H9 (cell line): ENCODE data around the gene BBX. TPM values are rescaled to one million over a fixed set of nuclear protein-coding genes. Genes with fewer than 3 reads are reported as not detected.

ENCODE experiments used
- DNase-seq: peaks from one replicate; pipeline ENCODE4 v3.0.0-alpha.2; 2017
- H2AFZ ChIP-seq: one replicate; pipeline ENCODE4 v1.6.1; 2013; ENCODE audit warnings: mild to moderate bottlenecking, low read length, control low read depth, moderate library complexity
- H2AK5ac ChIP-seq: 2 replicates; pipeline ENCODE4 v1.6.1; 2013; ENCODE audit warnings: low read length, control low read depth, mixed read lengths; ENCODE audit not compliant: insufficient read length
- H2BK120ac ChIP-seq: one replicate; pipeline ENCODE4 v1.6.1; 2013; ENCODE audit warnings: low read depth, mild to moderate bottlenecking, low read length, control low read depth, inconsistent platforms; ENCODE audit not compliant: poor library complexity, severe bottlenecking
- H2BK12ac ChIP-seq: 2 replicates; pipeline ENCODE4 v1.6.1; 2013; ENCODE audit warnings: low read length, control low read depth, mixed read lengths, low read depth; ENCODE audit not compliant: insufficient read length
- H2BK15ac ChIP-seq: 2 replicates; pipeline ENCODE4 v1.6.1; 2013; ENCODE audit warnings: low read depth, low read length, control low read depth
- H2BK20ac ChIP-seq: one replicate; pipeline ENCODE4 v1.6.1; 2013; ENCODE audit warnings: low read depth, mild to moderate bottlenecking, low read length, control low read depth, inconsistent platforms; ENCODE audit not compliant: poor library complexity, severe bottlenecking
- H2BK5ac ChIP-seq: 2 replicates; pipeline ENCODE4 v1.6.1; 2013; ENCODE audit warnings: low read length, control low read depth, mixed read lengths; ENCODE audit not compliant: insufficient read length
- H3K14ac ChIP-seq: 2 replicates; pipeline ENCODE4 v1.6.1; 2013; ENCODE audit warnings: low read length, control low read depth; ENCODE audit not compliant: insufficient read depth
- H3K18ac ChIP-seq: 2 replicates; pipeline ENCODE4 v1.6.1; 2013; ENCODE audit warnings: low read depth, mild to moderate bottlenecking, mixed read lengths, low read length, control low read depth; ENCODE audit not compliant: insufficient read length
- H3K23ac ChIP-seq: 2 replicates; pipeline ENCODE4 v1.6.1; 2013; ENCODE audit warnings: low read length, control low read depth, mixed read lengths, low read depth; ENCODE audit not compliant: insufficient read length
- H3K23me2 ChIP-seq: 2 replicates; pipeline ENCODE4 v1.6.1; 2013; ENCODE audit warnings: low read depth, mild to moderate bottlenecking, mixed read lengths, low read length, control low read depth; ENCODE audit not compliant: insufficient read length, poor library complexity, severe bottlenecking
- H3K27ac ChIP-seq: 2 replicates; pipeline ENCODE4 v1.5.1; 2013; ENCODE audit warnings: low read length, control low read depth, mixed read lengths, low read depth; ENCODE audit not compliant: insufficient read length
- H3K27me3 ChIP-seq: 2 replicates; pipeline ENCODE4 v1.6.1; 2013; ENCODE audit warnings: low read length, control low read depth, inconsistent platforms; ENCODE audit not compliant: insufficient read depth
- H3K4ac ChIP-seq: 2 replicates; pipeline ENCODE4 v1.6.1; 2013; ENCODE audit warnings: low read depth, mild to moderate bottlenecking, control low read depth, inconsistent platforms, low read length, moderate library complexity
- H3K4me1 ChIP-seq: 2 replicates; pipeline ENCODE4 v1.6.1; 2013; ENCODE audit warnings: low read length, control low read depth, inconsistent platforms; ENCODE audit not compliant: insufficient read depth
- H3K4me2 ChIP-seq: 2 replicates; pipeline ENCODE4 v1.6.1; 2013; ENCODE audit warnings: low read length, control low read depth, mixed read lengths; ENCODE audit not compliant: insufficient read length, insufficient read depth
- H3K56ac ChIP-seq: 2 replicates; pipeline ENCODE4 v1.6.1; 2013; ENCODE audit warnings: low read depth, mild to moderate bottlenecking, mixed read lengths, low read length, control low read depth; ENCODE audit not compliant: insufficient read length
- H3K79me1 ChIP-seq: 2 replicates; pipeline ENCODE4 v1.6.1; 2013; ENCODE audit warnings: low read depth, mild to moderate bottlenecking, moderate library complexity, low read length, control low read depth, inconsistent platforms; ENCODE audit not compliant: insufficient read depth, poor library complexity, severe bottlenecking
- H3K79me2 ChIP-seq: 2 replicates; pipeline ENCODE4 v1.6.1; 2013; ENCODE audit warnings: low read length, control low read depth, inconsistent platforms; ENCODE audit not compliant: insufficient read depth
- H3K9ac ChIP-seq: 2 replicates; pipeline ENCODE4 v1.6.1; 2013; ENCODE audit warnings: low read length, control low read depth, mixed read lengths; ENCODE audit not compliant: insufficient read length; ENCODE audit errors: extremely low read depth
- H3K9me3 ChIP-seq: one replicate; pipeline ENCODE4 v1.6.1; 2013; ENCODE audit warnings: low read depth, low read length, inconsistent platforms; ENCODE audit not compliant: control insufficient read depth
- H3T11ph ChIP-seq: one replicate; pipeline ENCODE4 v1.6.1; 2013; ENCODE audit warnings: mild to moderate bottlenecking, low read length, control low read depth, inconsistent platforms
- H4K20me1 ChIP-seq: one replicate; pipeline ENCODE4 v1.6.1; 2013; ENCODE audit not compliant: control insufficient read depth, insufficient read length, insufficient read depth
- H4K5ac ChIP-seq: 2 replicates; pipeline ENCODE4 v1.6.1; 2013; ENCODE audit warnings: low read depth, mild to moderate bottlenecking, mixed read lengths, low read length, control low read depth; ENCODE audit not compliant: insufficient read length
- H4K8ac ChIP-seq: replicated peaks from 2 replicates; pipeline ENCODE4 v1.6.1; 2013; ENCODE audit warnings: low read length, control low read depth, mixed read lengths, low read depth; ENCODE audit not compliant: insufficient read length
- H4K91ac ChIP-seq: 2 replicates; pipeline ENCODE4 v1.6.1; 2013; ENCODE audit warnings: low read depth, mild to moderate bottlenecking, moderate library complexity, mixed read lengths, low read length, control low read depth; ENCODE audit not compliant: insufficient read length
- H3K27ac Mint-ChIP-seq, 3 experiments: 2 replicates in 2 of 3; 3 replicates in 1 of 3; pipeline ENCODE4 v1.8.0; 2020 to 2021; ENCODE audit warnings: mixed read lengths in 3 of 3, mild to moderate bottlenecking in 1 of 3, moderate library complexity in 1 of 3
- H3K27me3 Mint-ChIP-seq: 2 replicates; pipeline ENCODE4 v1.8.0; 2021; ENCODE audit warnings: low read depth, mild to moderate bottlenecking, moderate library complexity, mixed read lengths
- H3K36me3 Mint-ChIP-seq, 3 experiments: 2 replicates in 2 of 3; 3 replicates in 1 of 3; pipeline ENCODE4 v1.8.0; 2020 to 2021; ENCODE audit warnings: low read depth in 3 of 3, mixed read lengths in 3 of 3; ENCODE audit not compliant: insufficient read depth in 1 of 3
- H3K4me1 Mint-ChIP-seq, 2 experiments: 2 replicates each; pipeline ENCODE4 v1.8.0; 2020; ENCODE audit warnings: mixed read lengths in 2 of 2
- H3K4me3 Mint-ChIP-seq, 2 experiments: 2 replicates in 1 of 2; 3 replicates in 1 of 2; pipeline ENCODE4 v1.8.0; 2020 to 2021; ENCODE audit warnings: mild to moderate bottlenecking in 2 of 2, mixed read lengths in 2 of 2, moderate library complexity in 1 of 2
- H3K9me3 Mint-ChIP-seq, 2 experiments: 2 replicates in 1 of 2; 3 replicates in 1 of 2; pipeline ENCODE4 v1.8.0; 2020; ENCODE audit warnings: mild to moderate bottlenecking in 2 of 2, mixed read lengths in 2 of 2, moderate library complexity in 1 of 2
- CTCF ChIP-seq: fragments of 200-600 bp; sonication (generic); conservative IDR thresholded peaks from 3 replicates; pipeline ENCODE4 v1.8.0; 2021; ENCODE audit warnings: antibody characterized with exemption, mild to moderate bottlenecking
- WGBS: extraction: QIAGEN DNeasy Blood & Tissue Kit; methylation state at CpG from one replicate; pipeline ENCODE4 v1.1.7; 2013; ENCODE audit warnings: missing lambda C conversion rate, low lambda C conversion rate, mixed read lengths; ENCODE audit not compliant: insufficient read length; ENCODE audit errors: extremely low coverage; 5-methylcytosine and 5-hydroxymethylcytosine counted together
- total RNA-seq: library from RNA; stranded (reverse); gene quantifications from 2 replicates; pipeline ENCODE4 v1.2.1, GENCODE V29; 2021

BBX gene
- total RNA-seq, 1 experiment from 2014 or later = 34.8 TPM

- Histone ChIP-seq H3K4me1 (peaks cover 4% of the 10 kb centered on the region; the same call in 1 of the 2 replicates), H3K27ac (no peak overlapping the region), H2BK20ac (no peak overlapping the region), H4K5ac (no peak overlapping the region), H3K79me1 (no peaks in the 10 kb centered on the region), H4K20me1 (no peaks in the 10 kb centered on the region), H2BK12ac (no peak overlapping the region), H3K27me3 (no peaks in the 10 kb centered on the region), H3K79me2 (no peaks in the 10 kb centered on the region), H4K8ac (no peak overlapping the region), H2BK15ac (no peak overlapping the region), H2AFZ (no peak overlapping the region), H3K4me2 (no peak overlapping the region), H2AK5ac (no peak overlapping the region), H3K23ac (no peak overlapping the region), H3K9me3 (no peaks in the 10 kb centered on the region), H4K91ac (no peak overlapping the region), H3K4ac (no peak overlapping the region), H2BK120ac (no peak overlapping the region), H3K9ac (no peak overlapping the region), H3K56ac (no peak overlapping the region), H3K14ac (no peak overlapping the region), H3K18ac (no peak overlapping the region), H3T11ph (no peak overlapping the region), H2BK5ac (no peak overlapping the region), H3K23me2 (no peaks in the 10 kb centered on the region)
- Mint-ChIP-seq H3K4me1 (peaks cover 21 to 25% of the 10 kb centered on the region in 2 experiments), H3K36me3 (no peaks in the 10 kb centered on the region), H3K9me3 (no peaks in the 10 kb centered on the region), H3K4me3 (no peak overlapping the region), H3K27me3 (no peaks in the 10 kb centered on the region), H3K27ac (no peak overlapping the region)
- DNase-seq = no peak
- TF ChIP-seq CTCF = no peak
- no CpG with 5 or more reads among the region's 4 CpGs for WGBS
Observed at GRCh38 chr3:107629566-107629965, 106.8 kb downstream of the BBX start.
